Upper lobe of left lung (tissue), 4 donors: ENCODE measurements around the gene POLE3.

ENCODE experiments used
- CTCF ChIP-seq, 6 experiments: fragments of 450-650 bp in 4 of 6; fragments of 200-600 bp in 2 of 6; sonication (generic) in 2 of 6; IDR thresholded peaks; one replicate each; pipeline ENCODE4 v1.5.1; 2016 to 2019; ENCODE audit warnings: antibody characterized with exemption in 6 of 6
- EP300 ChIP-seq, 4 donors: sonication (generic); formaldehyde crosslinking; IDR thresholded peaks; one replicate each; pipeline ENCODE4 v1.5.1; 2017; ENCODE audit warnings: antibody characterized with exemption in 4 of 4, control low read depth in 2 of 4
- POLR2A ChIP-seq, 4 donors: fragments of 450-650 bp; IDR thresholded peaks; one replicate each; pipeline ENCODE4 v1.5.1; 2016 to 2017; ENCODE audit warnings: antibody characterized with exemption in 4 of 4, mild to moderate bottlenecking in 2 of 4
- POLR2AphosphoS5 ChIP-seq, 2 donors: sonication (generic); formaldehyde crosslinking; IDR thresholded peaks; one replicate each; pipeline ENCODE4 v1.5.1; 2017; ENCODE audit warnings: antibody characterized with exemption in 2 of 2

GRCh38 chr9:113387560-113388230 is 22.8 kb downstream of the POLE3 start:
- TF ChIP-seq CTCF (IDR thresholded peaks at IDR 0.05) (no peak), POLR2A (IDR thresholded peaks at IDR 0.05) (no peak), POLR2AphosphoS5 (IDR thresholded peaks at IDR 0.05) (no peak), EP300 (IDR thresholded peaks at IDR 0.05) (no peak)
